OCI-LY7 (cell line): ENCODE results near the gene ITGB1.

Source experiments
- CTCF ChIP-seq: fragments of 200-600 bp; sonication (generic); conservative IDR thresholded peaks from 2 replicates; pipeline ENCODE4 v1.5.1; 2014; ENCODE audit warnings: mild to moderate bottlenecking, antibody characterized with exemption, low read length, moderate library complexity, mixed read lengths
- EZH2phosphoT487 ChIP-seq: fragments of 200-600 bp; sonication (generic); IDR thresholded peaks from 2 replicates; pipeline ENCODE4 v1.6.1; 2018; ENCODE audit warnings: low read depth, borderline replicate concordance, mild to moderate bottlenecking, mixed run types, antibody characterized with exemption, low read length, moderate library complexity, mixed read lengths

GRCh38 chr10:32962521-32962920 is 4.5 kb upstream of the ITGB1 start:
- no peak for TF ChIP-seq CTCF
- no peak for TF ChIP-seq EZH2phosphoT487
